ENCODE measurements around the gene MPC2. TPM values are rescaled to one million over a fixed set of nuclear protein-coding genes. Genes with fewer than 3 reads are reported as not detected.

The MPC2 gene
- total RNA-seq, 4 donors from 2014 or later, result 88.2 to 140 (median 100.0) TPM

DNA sequence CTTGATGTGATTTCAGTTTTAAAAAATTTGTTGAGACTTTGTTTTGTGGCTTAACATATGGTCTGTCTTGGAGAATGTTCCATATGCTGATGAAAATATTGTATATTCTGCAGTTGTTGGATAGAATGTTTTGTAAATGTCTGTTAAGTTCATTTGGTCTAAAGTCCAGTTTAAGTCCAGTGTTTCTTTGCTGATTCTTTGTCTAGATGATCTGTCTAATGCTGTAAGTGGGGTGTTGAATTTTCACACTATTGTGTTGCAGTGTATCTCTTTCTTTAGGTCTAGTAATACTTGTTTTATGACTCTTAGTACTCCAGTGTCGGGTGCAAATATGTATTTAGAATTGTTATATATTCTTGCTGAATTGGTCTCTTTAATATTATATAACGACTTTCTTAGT lies 10.9 kb upstream of the MPC2 start:
- in situ Hi-C loops (cut with MboI; ENCODE audit: low sequenced_read_pairs in 4 of 4) (loop anchor here in 2 of 4 donors (25.0 kb wide), 3 partner anchors 235 to 1540 kb away; partner anchors contain the start of genes ATP1B1 (in 1 of the 2), MPZL1 (in 1 of the 2) and SLC19A2 (in 1 of the 2)), intact Hi-C loops (cut with DNase I; ENCODE audit: low total_unique reads) (no loop called here)
- Histone ChIP-seq H3K4me3 (no peak overlapping the region), H3K9me3 (no peaks in the 10 kb centered on the region), H3K4me1 (peaks cover 35 to 51% of the 10 kb centered on the region in 2 donors), H3K36me3 (peaks cover 0 to 9% of the 10 kb centered on the region in 2 donors), H3K27ac (no peak overlapping the region), H3K27me3 (no peaks in the 10 kb centered on the region)
- TF ChIP-seq, protein P1, sequence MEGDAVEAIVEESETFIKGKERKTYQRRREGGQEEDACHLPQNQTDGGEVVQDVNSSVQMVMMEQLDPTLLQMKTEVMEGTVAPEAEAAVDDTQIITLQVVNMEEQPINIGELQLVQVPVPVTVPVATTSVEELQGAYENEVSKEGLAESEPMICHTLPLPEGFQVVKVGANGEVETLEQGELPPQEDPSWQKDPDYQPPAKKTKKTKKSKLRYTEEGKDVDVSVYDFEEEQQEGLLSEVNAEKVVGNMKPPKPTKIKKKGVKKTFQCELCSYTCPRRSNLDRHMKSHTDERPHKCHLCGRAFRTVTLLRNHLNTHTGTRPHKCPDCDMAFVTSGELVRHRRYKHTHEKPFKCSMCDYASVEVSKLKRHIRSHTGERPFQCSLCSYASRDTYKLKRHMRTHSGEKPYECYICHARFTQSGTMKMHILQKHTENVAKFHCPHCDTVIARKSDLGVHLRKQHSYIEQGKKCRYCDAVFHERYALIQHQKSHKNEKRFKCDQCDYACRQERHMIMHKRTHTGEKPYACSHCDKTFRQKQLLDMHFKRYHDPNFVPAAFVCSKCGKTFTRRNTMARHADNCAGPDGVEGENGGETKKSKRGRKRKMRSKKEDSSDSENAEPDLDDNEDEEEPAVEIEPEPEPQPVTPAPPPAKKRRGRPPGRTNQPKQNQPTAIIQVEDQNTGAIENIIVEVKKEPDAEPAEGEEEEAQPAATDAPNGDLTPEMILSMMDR (IDR thresholded peaks at IDR 0.05 in 4 of 5, conservative IDR thresholded peaks at IDR 0.05 in 1 of 5), result no peak
- no peak for TF ChIP-seq POLR2A (IDR thresholded peaks at IDR 0.05)
- no peak for ATAC-seq
- DNase-seq, result no peak

DNA sequence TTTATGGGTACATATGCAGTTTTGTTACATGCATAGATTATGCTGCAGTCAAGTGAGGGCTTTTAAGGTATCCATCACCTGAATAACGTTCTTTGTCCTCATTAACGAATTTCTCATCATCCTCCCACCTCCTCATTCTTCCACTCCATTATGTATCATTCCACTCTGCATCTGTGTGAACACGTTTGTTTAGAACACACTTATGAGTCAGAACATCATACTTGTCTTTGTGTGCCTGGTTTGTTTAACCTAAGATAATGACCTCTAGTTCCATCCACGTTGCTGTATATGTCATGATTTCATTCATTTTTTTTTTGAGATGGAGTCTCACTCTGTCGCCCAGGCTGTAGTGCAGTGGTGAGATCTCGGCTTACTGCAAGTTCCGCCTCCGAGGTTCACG lies 6.7 kb upstream of the MPC2 start:
- in situ Hi-C loops (cut with MboI; ENCODE audit: low sequenced_read_pairs in 4 of 4), result loop anchor here in 2 of 4 donors (25.0 kb wide), 3 partner anchors 231 to 1544 kb away; partner anchors contain the start of genes ATP1B1 (in 1 of the 2), MPZL1 (in 1 of the 2) and SLC19A2 (in 1 of the 2)
- ATAC-seq, result no peak
- DNase-seq, result no peak
- no peaks in the 10 kb centered on the region for H3K27me3 ChIP-seq
- intact Hi-C loops (cut with DNase I; ENCODE audit: low total_unique reads), result no loop called here
- peaks cover 37 to 47% of the 10 kb centered on the region in 2 donors for H3K4me1 ChIP-seq
- TF ChIP-seq POLR2A (IDR thresholded peaks at IDR 0.05), result no peak
- TF ChIP-seq, protein P1 (IDR thresholded peaks at IDR 0.05 in 4 of 5, conservative IDR thresholded peaks at IDR 0.05 in 1 of 5), result no peak
- no peaks in the 10 kb centered on the region for H3K9me3 ChIP-seq
- no peak overlapping the region for H3K27ac ChIP-seq
- no peak overlapping the region for H3K4me3 ChIP-seq
- no peaks in the 10 kb centered on the region for H3K36me3 ChIP-seq

DNA sequence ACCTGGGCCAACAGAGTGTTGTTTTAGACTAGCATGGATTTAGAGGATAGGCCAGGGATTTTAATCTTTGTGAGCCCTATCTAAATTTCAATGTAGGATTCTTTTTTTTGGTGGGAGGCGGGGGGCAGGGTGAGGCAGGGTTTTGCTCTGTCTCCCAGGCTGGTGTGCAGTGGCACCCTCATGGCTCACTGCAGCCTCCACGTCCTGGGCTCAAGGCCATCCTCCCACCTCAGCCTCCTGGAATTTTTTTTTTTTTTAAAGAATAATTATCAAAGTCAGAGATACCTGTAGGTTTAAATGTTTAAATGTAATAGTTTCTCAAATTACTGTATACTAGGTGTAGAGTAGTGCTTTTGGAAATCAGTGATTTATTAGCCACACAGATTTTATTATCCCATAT lies 3.4 kb upstream of the MPC2 start:
- intact Hi-C loops (cut with DNase I; ENCODE audit: low total_unique reads), result no loop called here
- H3K27ac ChIP-seq, result peak overlapping the region in 2 of 4 donors; percentile 38 to 62
- in situ Hi-C loops (cut with MboI; ENCODE audit: low sequenced_read_pairs in 4 of 4), result loop anchor here in 2 of 4 donors (25.0 kb wide), 3 partner anchors 228 to 1547 kb away; partner anchors contain the start of genes ATP1B1 (in 1 of the 2), MPZL1 (in 1 of the 2) and SLC19A2 (in 1 of the 2)
- no peaks in the 10 kb centered on the region for H3K9me3 ChIP-seq
- ATAC-seq, result no peak
- H3K4me3 ChIP-seq, result no peak overlapping the region
- peaks cover 27 to 28% of the 10 kb centered on the region in 2 donors for H3K4me1 ChIP-seq
- DNase-seq, result no peak
- H3K27me3 ChIP-seq, result no peaks in the 10 kb centered on the region
- no peaks in the 10 kb centered on the region for H3K36me3 ChIP-seq
- TF ChIP-seq POLR2A (IDR thresholded peaks at IDR 0.05), result no peak
- TF ChIP-seq, protein P1 (IDR thresholded peaks at IDR 0.05 in 4 of 5, conservative IDR thresholded peaks at IDR 0.05 in 1 of 5), result no peak

DNA sequence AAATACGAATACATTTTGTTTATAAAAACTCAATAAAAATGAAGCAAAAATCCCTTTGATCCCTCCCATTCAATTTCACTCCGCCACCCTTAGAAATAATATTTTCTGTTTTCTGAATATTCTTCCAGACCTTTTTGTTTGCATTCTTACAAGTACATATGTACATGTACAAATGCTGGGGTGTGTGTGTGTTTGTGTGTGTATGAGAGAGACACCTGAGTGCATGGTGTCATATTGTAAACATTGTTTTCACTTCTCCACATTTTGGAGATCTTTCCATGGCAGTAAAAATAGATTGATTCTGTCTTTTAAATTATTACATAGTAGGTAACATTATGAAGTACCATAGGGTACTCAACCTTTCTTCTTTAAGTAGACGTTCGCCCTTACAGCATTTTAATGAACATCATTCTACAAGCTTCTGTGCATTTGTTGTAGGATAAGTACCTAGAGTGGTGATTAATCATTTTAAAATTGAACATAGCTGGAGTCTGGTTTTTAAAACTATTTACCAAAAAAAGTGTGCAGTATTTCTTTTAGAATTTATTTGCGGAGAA lies 1.3 kb upstream of the MPC2 start:
- no peak for ATAC-seq
- in situ Hi-C loops (cut with MboI; ENCODE audit: low sequenced_read_pairs in 4 of 4), result loop anchor here in 2 of 4 donors (25.0 kb wide), 3 partner anchors 226 to 1549 kb away; partner anchors contain the start of genes ATP1B1 (in 1 of the 2), MPZL1 (in 1 of the 2) and SLC19A2 (in 1 of the 2)

More for the DNA sequence above, 1.3 kb upstream of the MPC2 start:
- TF ChIP-seq, protein P1 (IDR thresholded peaks at IDR 0.05 in 4 of 5, conservative IDR thresholded peaks at IDR 0.05 in 1 of 5), result no peak
- TF ChIP-seq POLR2A (IDR thresholded peaks at IDR 0.05), result no peak
- H3K27me3 ChIP-seq, result no peaks in the 10 kb centered on the region
- no peaks in the 10 kb centered on the region for H3K9me3 ChIP-seq
- H3K4me1 ChIP-seq, result peaks cover 44 to 49% of the 10 kb centered on the region in 2 donors
- peak overlapping the region; percentile 94 to 99 (median 98) for H3K27ac ChIP-seq
- peak overlapping the region; percentile 76 to 94 (median 90) for H3K4me3 ChIP-seq
- intact Hi-C loops (cut with DNase I; ENCODE audit: low total_unique reads), result loop anchor here (5.0 to 10.0 kb wide), 7 partner anchors 114 to 1549 kb away; partner anchors contain the start of genes CREG1, POU2F1 and SLC19A2
- no peak for DNase-seq
- H3K36me3 ChIP-seq, result no peaks in the 10 kb centered on the region

Data from gastrocnemius medialis (tissue), 4 donors.